ENCODE data around the gene PPP1R26.

The PPP1R26 gene

DNA sequence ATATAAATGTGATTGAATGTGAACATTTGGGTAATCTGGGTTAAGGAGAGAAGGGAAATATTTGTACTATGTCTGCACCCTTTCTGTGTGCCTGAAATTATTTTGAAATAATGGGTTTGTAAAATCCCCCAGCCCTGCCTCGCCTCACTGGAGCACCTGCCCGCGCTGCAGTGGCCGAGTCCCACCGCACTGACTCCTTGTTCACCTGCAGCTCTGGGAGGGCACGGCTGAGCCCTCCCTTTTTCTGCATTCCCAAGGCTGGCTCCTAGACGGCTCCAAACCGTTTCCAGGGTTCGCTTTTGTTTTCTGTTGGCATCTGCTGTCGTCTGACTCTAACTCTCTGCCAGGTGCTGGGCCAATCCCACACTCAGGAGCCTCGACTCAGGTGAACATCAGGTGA lies 17.6 kb upstream of the PPP1R26 start:
- DNase-seq, result no peak

DNA sequence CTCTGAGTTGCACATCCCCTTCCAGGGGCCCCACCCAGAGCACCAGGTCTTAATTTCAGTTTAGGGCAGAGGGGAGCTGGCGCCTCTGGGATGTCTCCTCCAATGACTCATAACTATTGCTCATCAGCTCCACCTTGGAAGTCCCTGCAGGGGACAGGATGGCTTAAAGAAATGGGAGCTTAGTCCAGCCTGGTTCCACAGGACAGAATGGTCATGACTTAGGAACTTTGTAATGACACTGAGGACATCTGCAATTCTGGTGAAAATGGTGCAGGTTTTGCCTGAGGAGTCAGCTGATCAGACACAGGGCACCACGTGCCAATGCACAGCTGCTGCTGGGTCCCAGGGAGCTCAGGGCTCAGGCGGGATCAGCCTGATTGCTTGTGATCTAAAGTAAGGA lies 16.4 kb upstream of the PPP1R26 start:
- DNase-seq, result no peak

- DNase-seq, result no peak
These were observed 15.4 kb upstream of the PPP1R26 start for GRCh38 chr9:135464181-135464580.

DNA sequence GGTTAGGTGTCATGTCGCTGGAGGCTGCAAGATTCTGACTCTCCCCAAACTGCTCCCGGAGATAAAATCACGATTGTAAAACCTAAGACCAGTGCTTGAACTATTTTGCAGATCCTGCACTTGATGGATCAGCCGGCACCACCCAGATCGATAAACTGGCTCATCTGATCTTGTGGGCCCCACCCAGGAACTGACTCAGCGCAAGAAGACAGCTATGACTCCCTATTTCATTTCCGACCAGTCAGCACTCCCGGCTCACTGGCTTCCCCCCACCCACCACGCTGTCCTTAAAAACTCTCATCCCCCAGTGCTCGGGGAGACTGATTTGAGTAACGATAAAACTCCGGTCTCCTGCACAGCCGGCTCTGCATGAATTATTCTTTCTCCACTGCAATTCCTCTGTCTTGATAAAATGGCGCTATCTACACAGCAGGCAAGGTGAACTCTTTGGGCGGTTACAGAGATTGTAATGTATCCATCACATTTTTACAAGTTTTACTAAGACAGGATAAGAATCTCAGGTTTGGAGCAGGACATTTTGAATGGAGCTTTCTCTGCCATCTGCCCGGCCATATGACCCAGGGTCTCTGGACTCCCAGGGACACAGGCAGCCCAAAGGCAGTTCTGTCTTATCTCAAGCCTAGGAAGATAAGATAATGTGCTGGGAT lies 10.6 kb upstream of the PPP1R26 start:
- no peak for DNase-seq

GRCh38 chr9:135471791-135472640 lies 7.6 kb upstream of the PPP1R26 start:
- no peak for DNase-seq

DNA sequence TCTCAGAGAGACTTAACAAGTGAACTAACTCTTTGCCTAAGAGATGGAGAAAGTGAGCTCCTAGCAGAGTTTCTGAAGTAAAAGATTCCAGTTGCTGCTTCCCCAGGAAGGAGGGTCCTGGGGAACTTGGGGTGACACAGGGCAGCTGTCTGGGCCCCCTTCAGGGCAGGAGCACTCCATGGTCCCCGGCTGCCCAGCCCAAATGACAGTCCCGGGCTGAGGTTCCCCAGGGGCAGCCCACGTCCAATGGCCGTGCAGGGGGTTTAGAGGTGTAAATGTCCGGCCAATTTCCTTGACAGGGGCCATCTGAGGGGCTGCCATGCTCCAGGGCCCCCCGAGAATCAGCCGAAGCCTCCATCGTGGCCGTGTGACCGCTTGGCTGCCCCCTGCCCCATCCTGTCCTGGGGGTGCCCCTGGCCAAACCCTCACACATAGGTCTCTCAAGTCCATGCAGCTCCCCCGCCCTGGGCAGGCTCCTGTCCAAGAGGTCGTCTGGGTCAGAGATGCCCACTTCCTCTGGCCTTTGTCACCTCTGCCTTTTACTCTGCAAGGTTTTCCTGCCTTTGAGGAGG lies 5.5 kb upstream of the PPP1R26 start:
- DNase-seq, result no peak

- no peak for DNase-seq
These were observed 4.7 kb upstream of the PPP1R26 start for GRCh38 chr9:135474915-135475314.

- DNase-seq, result no peak
These were observed 2.8 kb upstream of the PPP1R26 start for GRCh38 chr9:135476561-135477355.

GRCh38 chr9:135478191-135478590 lies 1.4 kb upstream of the PPP1R26 start:
- no peak for DNase-seq

GRCh38 chr9:135478829-135479468 lies 633 bp upstream of the PPP1R26 start:
- DNase-seq, result peak; percentile 48

DNA sequence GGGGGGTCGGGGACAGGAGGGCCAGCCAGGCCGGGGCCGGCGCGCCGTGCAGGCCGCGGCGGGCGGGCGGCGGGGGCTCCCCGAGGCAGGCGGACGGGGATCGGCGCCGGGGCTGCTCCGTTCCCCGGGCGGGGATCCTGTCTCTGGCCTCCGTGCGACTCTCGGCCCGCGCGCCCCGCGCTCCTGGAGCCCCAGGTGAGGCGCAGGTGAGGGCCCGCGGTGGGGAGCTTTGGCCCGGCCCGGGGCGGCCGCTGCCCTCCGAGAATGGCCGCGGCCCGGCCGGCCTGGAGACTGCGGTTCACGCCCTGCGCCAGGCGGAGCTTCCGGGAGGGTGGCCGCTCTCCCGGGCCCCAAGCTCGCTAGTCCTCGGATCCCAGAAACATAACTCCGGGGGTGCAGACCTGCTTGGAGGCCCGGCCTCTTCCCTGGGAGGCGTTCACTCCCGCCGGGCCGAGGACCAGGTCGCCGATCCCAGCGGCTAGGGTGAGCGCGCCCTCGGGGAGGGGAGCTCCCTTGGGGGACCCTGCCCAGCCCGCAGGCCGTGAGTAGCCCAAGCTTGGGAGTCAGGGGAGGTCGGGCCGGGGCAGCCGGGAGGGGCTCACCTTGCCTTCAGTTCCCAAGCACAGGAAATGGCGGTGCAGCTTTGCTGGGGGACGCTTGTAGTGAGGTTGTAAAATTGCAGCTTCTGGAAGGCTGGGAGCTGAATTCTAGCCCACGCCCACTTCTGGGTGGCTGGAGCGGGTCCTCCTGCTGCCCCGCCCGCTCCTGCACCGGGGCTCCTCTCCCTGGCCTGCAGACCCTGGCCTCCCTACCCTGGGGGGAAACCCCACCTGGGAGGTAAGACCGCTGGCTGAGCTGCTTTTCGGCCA lies 723 bp downstream of the PPP1R26 start:
- DNase-seq, result no peak

DNA sequence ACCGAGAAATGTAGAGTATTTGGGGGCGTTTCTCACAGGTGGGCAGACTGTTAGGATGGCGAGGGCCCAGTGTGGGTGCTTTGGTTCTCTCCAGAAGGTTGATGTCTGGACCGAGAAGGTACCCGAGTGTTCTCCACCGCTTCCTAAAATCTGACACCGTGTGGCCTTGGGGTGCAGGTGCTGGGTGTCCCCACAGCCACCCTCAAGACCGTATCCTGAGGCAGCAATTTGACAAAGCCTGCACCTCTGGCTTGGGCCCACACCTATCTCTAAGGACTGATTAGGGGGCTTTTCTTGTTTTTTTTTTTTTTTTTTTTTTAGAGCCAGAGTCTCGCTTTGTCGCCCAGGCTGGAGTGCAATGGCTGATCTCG lies 1.3 kb downstream of the PPP1R26 start:
- DNase-seq, result no peak

DNA sequence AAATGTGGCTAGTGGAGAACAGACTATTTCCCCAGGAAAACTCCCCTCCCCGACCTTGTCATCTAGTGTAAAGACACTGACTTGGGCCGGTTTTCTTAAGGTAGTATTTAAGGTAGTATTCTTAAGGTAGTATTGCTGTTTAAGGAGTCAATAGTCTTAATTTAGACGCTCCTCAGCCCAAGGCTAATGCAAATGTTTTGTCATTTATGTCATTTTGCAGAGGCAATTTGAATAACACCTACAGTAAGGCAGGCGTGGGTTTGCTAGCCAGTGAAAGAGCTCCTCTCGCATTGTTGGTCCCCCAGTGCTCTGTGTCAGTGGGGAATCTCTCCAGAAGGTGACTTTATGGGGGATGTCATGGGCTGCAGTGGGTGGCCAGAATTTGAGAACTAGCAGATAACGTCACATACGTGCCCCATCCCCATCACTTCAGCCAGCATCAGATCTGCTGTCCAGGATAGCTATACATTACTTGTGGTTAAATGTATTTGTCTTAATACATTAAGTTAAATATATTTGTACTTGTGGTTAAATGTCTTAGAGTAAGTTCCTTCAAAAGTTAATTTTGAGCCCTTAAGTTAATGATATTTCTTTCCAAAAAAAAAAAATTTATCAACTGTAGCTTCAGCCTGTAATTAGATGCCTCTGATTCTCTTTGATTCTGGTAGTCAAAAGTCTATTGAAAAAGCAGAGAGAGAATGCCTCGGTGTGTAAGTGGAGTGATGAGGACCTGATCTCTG lies 2.6 kb downstream of the PPP1R26 start:
- DNase-seq, result no peak

DNA sequence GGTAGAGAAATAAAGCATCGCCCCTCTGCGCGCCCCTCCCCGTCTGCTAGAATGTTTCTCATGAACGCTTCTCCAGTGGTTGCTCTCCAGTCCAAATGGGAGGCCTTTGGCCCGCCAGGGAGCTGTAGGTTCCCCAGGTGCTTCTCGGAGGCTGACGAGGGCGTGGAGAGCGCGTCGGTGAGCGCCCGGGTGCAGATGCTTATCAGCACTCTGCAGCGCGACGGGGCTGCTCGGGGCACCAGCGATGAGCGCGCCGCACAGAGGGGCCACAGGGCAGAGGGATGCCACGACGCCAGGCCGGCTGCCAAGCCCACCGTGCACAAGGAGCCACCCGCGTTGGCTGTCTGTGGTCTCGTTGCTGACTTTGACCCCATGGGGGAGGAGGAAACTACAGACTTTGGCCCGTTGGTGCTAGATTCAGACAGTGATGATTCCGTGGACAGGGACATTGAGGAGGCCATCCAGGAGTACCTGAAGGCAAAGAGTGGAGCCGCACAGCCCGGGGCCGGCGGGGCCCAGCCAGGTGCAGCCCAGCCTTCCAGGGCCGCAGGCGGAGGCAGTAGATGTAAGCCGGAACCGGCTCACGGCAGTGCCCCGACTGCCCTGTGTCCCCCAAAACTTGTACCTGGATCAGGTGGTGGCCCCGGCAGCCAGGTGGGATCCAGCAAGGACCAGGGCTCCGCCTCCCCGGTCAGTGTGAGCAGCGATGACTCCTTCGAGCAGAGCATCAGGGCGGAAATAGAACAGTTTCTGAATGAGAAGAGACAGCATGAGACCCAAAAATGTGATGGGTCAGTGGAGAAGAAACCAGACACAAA lies 5.1 kb downstream of the PPP1R26 start:
- no peak for DNase-seq

DNA sequence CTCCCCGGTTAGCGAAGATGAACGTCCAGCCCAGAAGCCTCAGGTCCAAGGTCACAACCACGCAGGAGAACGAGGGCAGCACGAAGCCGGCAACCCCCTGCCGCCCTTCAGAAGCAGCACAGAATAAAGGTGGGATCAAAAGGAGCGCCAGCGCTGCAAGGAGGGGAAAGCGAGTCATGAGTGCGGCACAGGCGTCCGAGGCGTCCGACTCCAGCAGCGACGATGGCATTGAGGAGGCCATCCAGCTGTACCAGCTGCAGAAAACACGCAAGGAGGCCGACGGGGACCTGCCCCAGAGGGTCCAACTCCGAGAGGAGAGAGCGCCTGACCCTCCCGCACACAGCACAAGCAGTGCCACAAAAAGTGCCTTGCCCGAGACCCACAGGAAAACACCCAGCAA lies 5.8 kb downstream of the PPP1R26 start:
- DNase-seq, result no peak

DNA sequence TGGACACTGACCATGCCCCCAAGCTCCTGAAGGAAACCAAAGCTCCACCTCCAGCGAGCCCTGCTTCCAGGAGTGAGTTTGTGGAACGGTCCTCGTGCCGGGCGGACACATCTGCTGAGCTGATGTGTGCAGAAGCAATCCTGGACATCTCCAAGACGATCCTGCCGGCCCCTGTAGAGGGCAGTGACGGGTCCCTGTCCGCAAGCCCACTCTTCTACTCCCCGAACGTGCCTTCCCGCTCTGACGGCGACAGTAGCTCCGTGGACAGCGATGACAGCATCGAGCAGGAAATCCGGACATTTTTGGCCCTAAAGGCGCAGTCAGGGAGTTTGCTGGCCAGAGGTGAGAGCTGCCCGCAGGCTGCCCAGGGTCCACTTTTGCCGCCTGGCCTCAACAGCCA lies 6.2 kb downstream of the PPP1R26 start:
- no peak for DNase-seq

- DNase-seq, result no peak
These were observed 6.9 kb downstream of the PPP1R26 start for GRCh38 chr9:135486267-135487065.

- no peak for DNase-seq
These were observed 7.9 kb downstream of the PPP1R26 start for GRCh38 chr9:135487281-135488012.

DNA sequence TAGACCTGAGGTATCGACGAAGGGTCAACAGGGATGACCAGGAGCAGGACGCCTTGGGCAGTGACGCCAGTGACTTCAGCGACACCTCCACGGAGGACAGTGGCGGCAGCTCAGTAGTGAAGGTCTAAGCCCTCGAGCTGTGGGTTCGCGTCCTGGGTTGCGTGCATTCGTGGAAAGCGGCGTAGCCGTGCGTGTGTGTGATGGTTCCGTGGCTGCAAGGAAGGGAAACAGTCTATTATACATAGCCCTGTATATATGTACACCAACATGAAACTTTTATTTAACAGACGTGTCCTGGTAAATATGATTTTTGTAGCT lies 8.4 kb downstream of the PPP1R26 start:
- DNase-seq, result no peak

Data from left hindlimb (tissue), 1 donor.